ENCODE results near the gene OR6M1. TPM values are rescaled to one million over a fixed set of nuclear protein-coding genes. Genes with fewer than 3 reads are reported as not detected.

The OR6M1 gene
- total RNA-seq, 1 experiment from 2014 or later, result not detected

DNA sequence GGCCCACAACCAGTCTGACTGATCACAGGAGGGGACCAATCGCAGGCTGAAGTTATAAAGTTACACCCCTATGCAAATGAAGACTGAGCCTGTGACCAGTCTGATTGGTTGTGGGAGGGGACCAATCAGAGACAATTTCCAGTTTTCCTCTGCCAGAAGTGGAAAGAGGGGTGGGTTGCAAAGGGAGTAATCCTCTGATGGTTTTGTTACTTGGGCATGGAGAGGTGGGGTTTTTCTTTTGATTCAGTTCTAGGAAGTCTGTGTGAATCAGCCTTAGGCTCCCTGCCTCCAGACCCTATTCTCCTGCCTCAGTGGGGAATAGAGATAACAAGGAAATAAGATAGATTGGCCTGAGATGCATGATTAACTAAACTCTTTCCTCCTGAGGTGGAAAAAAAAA, 9.9 kb downstream of the OR6M1 start:
- intact Hi-C loops (cut with micrococcal nuclease; ENCODE audit: unreplicated experiment), result no loop called here
- H3K36me3 ChIP-seq (ENCODE audit: control insufficient read depth, insufficient read depth, low read length), result no peaks in the 10 kb centered on the region
- BruUV-seq (replicated peaks), result no TSS peak
- in situ Hi-C loops (cut with HindIII; ENCODE audit: low pct_unique_long_range_greater_than_20kb, low sequenced_read_pairs), result no loop called here
- POLR2A ChIA-PET, result no interaction called here
- DNase-seq (ENCODE audit: low read depth, low spot score) (no peak), ATAC-seq (no peak)
- H3K9me3 ChIP-seq (ENCODE audit: control insufficient read depth, insufficient read depth, low read depth, low read length), result peaks cover 12% of the 10 kb centered on the region; the same call in 1 of the 2 replicates
- TF ChIP-seq SIN3A (IDR thresholded peaks at IDR 0.05; ENCODE audit: borderline replicate concordance, insufficient read depth, low read depth, low read length), result no peak
- TF ChIP-seq, protein P1, sequence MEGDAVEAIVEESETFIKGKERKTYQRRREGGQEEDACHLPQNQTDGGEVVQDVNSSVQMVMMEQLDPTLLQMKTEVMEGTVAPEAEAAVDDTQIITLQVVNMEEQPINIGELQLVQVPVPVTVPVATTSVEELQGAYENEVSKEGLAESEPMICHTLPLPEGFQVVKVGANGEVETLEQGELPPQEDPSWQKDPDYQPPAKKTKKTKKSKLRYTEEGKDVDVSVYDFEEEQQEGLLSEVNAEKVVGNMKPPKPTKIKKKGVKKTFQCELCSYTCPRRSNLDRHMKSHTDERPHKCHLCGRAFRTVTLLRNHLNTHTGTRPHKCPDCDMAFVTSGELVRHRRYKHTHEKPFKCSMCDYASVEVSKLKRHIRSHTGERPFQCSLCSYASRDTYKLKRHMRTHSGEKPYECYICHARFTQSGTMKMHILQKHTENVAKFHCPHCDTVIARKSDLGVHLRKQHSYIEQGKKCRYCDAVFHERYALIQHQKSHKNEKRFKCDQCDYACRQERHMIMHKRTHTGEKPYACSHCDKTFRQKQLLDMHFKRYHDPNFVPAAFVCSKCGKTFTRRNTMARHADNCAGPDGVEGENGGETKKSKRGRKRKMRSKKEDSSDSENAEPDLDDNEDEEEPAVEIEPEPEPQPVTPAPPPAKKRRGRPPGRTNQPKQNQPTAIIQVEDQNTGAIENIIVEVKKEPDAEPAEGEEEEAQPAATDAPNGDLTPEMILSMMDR (IDR thresholded peaks at IDR 0.05), result no peak
- TF ChIP-seq, protein P2, sequence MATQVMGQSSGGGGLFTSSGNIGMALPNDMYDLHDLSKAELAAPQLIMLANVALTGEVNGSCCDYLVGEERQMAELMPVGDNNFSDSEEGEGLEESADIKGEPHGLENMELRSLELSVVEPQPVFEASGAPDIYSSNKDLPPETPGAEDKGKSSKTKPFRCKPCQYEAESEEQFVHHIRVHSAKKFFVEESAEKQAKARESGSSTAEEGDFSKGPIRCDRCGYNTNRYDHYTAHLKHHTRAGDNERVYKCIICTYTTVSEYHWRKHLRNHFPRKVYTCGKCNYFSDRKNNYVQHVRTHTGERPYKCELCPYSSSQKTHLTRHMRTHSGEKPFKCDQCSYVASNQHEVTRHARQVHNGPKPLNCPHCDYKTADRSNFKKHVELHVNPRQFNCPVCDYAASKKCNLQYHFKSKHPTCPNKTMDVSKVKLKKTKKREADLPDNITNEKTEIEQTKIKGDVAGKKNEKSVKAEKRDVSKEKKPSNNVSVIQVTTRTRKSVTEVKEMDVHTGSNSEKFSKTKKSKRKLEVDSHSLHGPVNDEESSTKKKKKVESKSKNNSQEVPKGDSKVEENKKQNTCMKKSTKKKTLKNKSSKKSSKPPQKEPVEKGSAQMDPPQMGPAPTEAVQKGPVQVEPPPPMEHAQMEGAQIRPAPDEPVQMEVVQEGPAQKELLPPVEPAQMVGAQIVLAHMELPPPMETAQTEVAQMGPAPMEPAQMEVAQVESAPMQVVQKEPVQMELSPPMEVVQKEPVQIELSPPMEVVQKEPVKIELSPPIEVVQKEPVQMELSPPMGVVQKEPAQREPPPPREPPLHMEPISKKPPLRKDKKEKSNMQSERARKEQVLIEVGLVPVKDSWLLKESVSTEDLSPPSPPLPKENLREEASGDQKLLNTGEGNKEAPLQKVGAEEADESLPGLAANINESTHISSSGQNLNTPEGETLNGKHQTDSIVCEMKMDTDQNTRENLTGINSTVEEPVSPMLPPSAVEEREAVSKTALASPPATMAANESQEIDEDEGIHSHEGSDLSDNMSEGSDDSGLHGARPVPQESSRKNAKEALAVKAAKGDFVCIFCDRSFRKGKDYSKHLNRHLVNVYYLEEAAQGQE (IDR thresholded peaks at IDR 0.05; ENCODE audit: insufficient read depth in 1 of 2, low read depth in 2 of 2, low read length in 1 of 2), result no peak
- TF ChIP-seq POLR2AphosphoS5 (IDR thresholded peaks at IDR 0.05; ENCODE audit: low read depth, low read length), result no peak
- TF ChIP-seq TCF7L2 (IDR thresholded peaks at IDR 0.05; ENCODE audit: low read depth, low read length), result no peak
- H3K4me1 ChIP-seq (ENCODE audit: control insufficient read depth, insufficient read depth, low read length), result no peaks in the 10 kb centered on the region
- no peak overlapping the region for H3K4me3 ChIP-seq (ENCODE audit: low read depth in 2 of 2, low read length in 2 of 2)
- no peak overlapping the region for H3K27ac ChIP-seq (ENCODE audit: low read length)
- CTCF ChIA-PET, result no interaction called here
- no peaks in the 10 kb centered on the region for H3K27me3 ChIP-seq (ENCODE audit: control insufficient read depth, insufficient read depth, low read length)

DNA sequence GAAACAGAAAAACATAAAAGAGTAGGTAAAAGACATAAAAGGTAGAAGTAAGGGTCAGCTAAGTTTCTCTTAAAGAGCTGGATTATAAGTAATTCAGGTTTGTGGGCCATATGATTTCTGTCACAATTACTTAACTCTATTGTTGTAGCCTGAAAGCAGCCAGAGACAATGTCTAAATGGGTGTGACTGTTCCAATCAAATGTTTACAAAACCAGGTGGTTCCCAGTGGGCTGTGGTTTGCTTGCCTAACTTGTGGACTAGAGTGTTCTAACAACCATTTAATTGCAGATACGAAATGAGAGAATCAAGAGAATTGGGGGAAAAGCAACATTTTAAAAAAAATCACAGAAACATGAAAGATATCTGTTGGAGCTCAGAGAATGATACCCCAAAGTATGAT, 22.6 kb downstream of the OR6M1 start:
- POLR2A ChIA-PET, result no interaction called here
- ATAC-seq, result no peak
- no TSS peak for BruUV-seq (replicated peaks)
- DNase-seq (ENCODE audit: low read depth, low spot score), result no peak
- Histone ChIP-seq H3K4me3 (ENCODE audit: low read depth in 2 of 2, low read length in 2 of 2) (no peak overlapping the region), H3K9me3 (ENCODE audit: control insufficient read depth, insufficient read depth, low read depth, low read length) (no peaks in the 10 kb centered on the region), H3K27me3 (ENCODE audit: control insufficient read depth, insufficient read depth, low read length) (no peaks in the 10 kb centered on the region), H3K36me3 (ENCODE audit: control insufficient read depth, insufficient read depth, low read length) (no peaks in the 10 kb centered on the region), H3K27ac (ENCODE audit: low read length) (no peak overlapping the region), H3K4me1 (ENCODE audit: control insufficient read depth, insufficient read depth, low read length) (no peaks in the 10 kb centered on the region)
- CTCF ChIA-PET, result no interaction called here
- in situ Hi-C loops (cut with HindIII; ENCODE audit: low pct_unique_long_range_greater_than_20kb, low sequenced_read_pairs), result no loop called here
- intact Hi-C loops (cut with micrococcal nuclease; ENCODE audit: unreplicated experiment), result no loop called here
- TF ChIP-seq POLR2AphosphoS5 (IDR thresholded peaks at IDR 0.05; ENCODE audit: low read depth, low read length), result no peak
- TF ChIP-seq, protein P1 (IDR thresholded peaks at IDR 0.05), result no peak
- TF ChIP-seq TCF7L2 (IDR thresholded peaks at IDR 0.05; ENCODE audit: low read depth, low read length), result no peak
- TF ChIP-seq, protein P2 (IDR thresholded peaks at IDR 0.05; ENCODE audit: insufficient read depth in 1 of 2, low read depth in 2 of 2, low read length in 1 of 2), result no peak
- TF ChIP-seq SIN3A (IDR thresholded peaks at IDR 0.05; ENCODE audit: borderline replicate concordance, insufficient read depth, low read depth, low read length), result no peak
